ENCODE results near the gene TXN.

TXN gene

DNA sequence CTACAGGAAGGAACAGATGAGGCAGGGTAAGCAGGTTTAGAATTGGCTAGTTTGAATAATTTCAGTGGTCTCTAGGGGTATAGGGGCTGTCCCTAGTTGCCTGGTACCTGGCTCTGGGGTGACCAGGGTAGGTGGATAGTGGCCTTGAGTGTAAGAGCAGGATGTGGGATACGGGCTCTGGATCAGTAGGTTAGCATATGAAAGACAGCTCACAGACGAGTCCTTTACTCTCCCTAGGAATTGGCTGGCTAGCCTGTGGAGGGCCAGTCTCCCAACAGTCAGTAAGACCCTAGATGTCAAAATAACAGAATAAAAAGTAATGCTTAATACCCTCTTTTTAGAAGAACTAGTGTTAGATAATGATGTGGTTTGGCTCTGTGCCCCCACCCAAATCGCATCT is 31.7 kb downstream of the TXN start:
- TF ChIP-seq EZH2 (IDR thresholded peaks at IDR 0.05; ENCODE audit: borderline replicate concordance, low read length): no peak
- TF ChIP-seq CTCF (IDR thresholded peaks at IDR 0.05; ENCODE audit: low read length): no peak
- no peaks in the 10 kb centered on the region for H4K20me1 ChIP-seq (ENCODE audit: insufficient read depth, low read length)

DNA sequence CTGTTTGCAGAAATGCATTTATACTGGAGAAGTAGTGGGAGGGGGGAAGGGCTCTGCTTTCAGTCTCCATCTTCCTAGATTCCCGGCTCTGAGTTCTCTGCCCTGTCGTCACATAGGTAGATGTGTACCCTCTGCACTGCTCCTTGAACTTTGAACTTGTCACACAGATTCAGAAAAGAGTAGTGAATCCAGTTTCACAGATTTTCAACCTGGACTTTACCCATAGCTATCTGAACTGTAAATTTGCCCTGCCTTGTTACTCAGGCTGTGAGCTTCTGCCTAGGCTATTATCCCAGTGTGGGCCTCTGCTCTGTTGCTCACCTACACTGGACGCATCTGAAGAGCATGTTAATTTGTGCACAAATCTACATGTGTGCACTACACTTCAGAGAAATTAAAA is 35.5 kb downstream of the TXN start:
- Histone ChIP-seq H3K4me1 (ENCODE audit: insufficient read depth, low read length, severe bottlenecking) (no peaks in the 10 kb centered on the region), H3K4me2 (ENCODE audit: low read length) (no peak overlapping the region), H3K4me3 (ENCODE audit: low read depth, low read length, poor library complexity, severe bottlenecking) (no peak overlapping the region), H3F3A (ENCODE audit: insufficient read depth, low read length) (no peaks in the 10 kb centered on the region), H3K27me3 (ENCODE audit: insufficient read depth, low read length) (no peaks in the 10 kb centered on the region), H3K9ac (ENCODE audit: low read length) (no peak overlapping the region), H3K9me2 (ENCODE audit: low read depth, low read length) (no peaks in the 10 kb centered on the region), H3K9me3 (ENCODE audit: low read length) (no peaks in the 10 kb centered on the region), H2AFZ (ENCODE audit: low read length) (no peak overlapping the region), H3K36me3 (ENCODE audit: insufficient read depth, low read length) (no peaks in the 10 kb centered on the region), H4K20me1 (ENCODE audit: insufficient read depth, low read length) (no peaks in the 10 kb centered on the region), H3K79me2 (ENCODE audit: insufficient read depth, low read length) (no peaks in the 10 kb centered on the region), H3K27ac (ENCODE audit: low read depth, low read length, poor library complexity, severe bottlenecking) (no peak overlapping the region)
- TF ChIP-seq CTCF (IDR thresholded peaks at IDR 0.05; ENCODE audit: low read length) (no peak), EZH2 (IDR thresholded peaks at IDR 0.05; ENCODE audit: borderline replicate concordance, low read length) (no peak)

More for the DNA sequence above, 31.7 kb downstream of the TXN start:
- no peaks in the 10 kb centered on the region for H3F3A ChIP-seq (ENCODE audit: insufficient read depth, low read length)
- no peaks in the 10 kb centered on the region for H3K4me1 ChIP-seq (ENCODE audit: insufficient read depth, low read length, severe bottlenecking)
- H3K36me3 ChIP-seq (ENCODE audit: insufficient read depth, low read length): no peaks in the 10 kb centered on the region
- no peaks in the 10 kb centered on the region for H3K79me2 ChIP-seq (ENCODE audit: insufficient read depth, low read length)
- H3K27me3 ChIP-seq (ENCODE audit: insufficient read depth, low read length): no peaks in the 10 kb centered on the region
- no peak overlapping the region for H2AFZ ChIP-seq (ENCODE audit: low read length)
- no peak overlapping the region for H3K9ac ChIP-seq (ENCODE audit: low read length)
- H3K9me2 ChIP-seq (ENCODE audit: low read depth, low read length): no peaks in the 10 kb centered on the region
- H3K4me3 ChIP-seq (ENCODE audit: low read depth, low read length, poor library complexity, severe bottlenecking): no peak overlapping the region
- H3K27ac ChIP-seq (ENCODE audit: low read depth, low read length, poor library complexity, severe bottlenecking): no peak overlapping the region
- H3K9me3 ChIP-seq (ENCODE audit: low read length): no peaks in the 10 kb centered on the region
- H3K4me2 ChIP-seq (ENCODE audit: low read length): no peak overlapping the region

GRCh38 chr9:110217656-110218099 is 38.6 kb downstream of the TXN start:
- Histone ChIP-seq H3K9ac (ENCODE audit: low read length) (no peak overlapping the region), H3K27ac (ENCODE audit: low read depth, low read length, poor library complexity, severe bottlenecking) (no peak overlapping the region), H3K9me3 (ENCODE audit: low read length) (no peaks in the 10 kb centered on the region), H3K27me3 (ENCODE audit: insufficient read depth, low read length) (0 out of 2 replicates have a peak, but pooled peaks cover 3% of the 10 kb centered on the region), H3K4me3 (ENCODE audit: low read depth, low read length, poor library complexity, severe bottlenecking) (no peak overlapping the region), H3K4me2 (ENCODE audit: low read length) (0 out of 2 replicates have a peak overlapping the region, but pooled peaks have one; percentile 27), H3K36me3 (ENCODE audit: insufficient read depth, low read length) (no peaks in the 10 kb centered on the region), H4K20me1 (ENCODE audit: insufficient read depth, low read length) (no peaks in the 10 kb centered on the region), H3K79me2 (ENCODE audit: insufficient read depth, low read length) (no peaks in the 10 kb centered on the region), H3K9me2 (ENCODE audit: low read depth, low read length) (no peaks in the 10 kb centered on the region), H3F3A (ENCODE audit: insufficient read depth, low read length) (no peaks in the 10 kb centered on the region), H3K4me1 (ENCODE audit: insufficient read depth, low read length, severe bottlenecking) (no peaks in the 10 kb centered on the region), H2AFZ (ENCODE audit: low read length) (no peak overlapping the region)
- TF ChIP-seq CTCF (IDR thresholded peaks at IDR 0.05; ENCODE audit: low read length): peak; percentile 79
- no peak for TF ChIP-seq EZH2 (IDR thresholded peaks at IDR 0.05; ENCODE audit: borderline replicate concordance, low read length)
